Neural progenitor cell (in vitro differentiated cells): Measurements from ENCODE around the gene SHROOM2. TPM values are rescaled to one million over a fixed set of nuclear protein-coding genes. Genes with fewer than 3 reads are reported as not detected.

Experiments used
- DNase-seq: peaks from one replicate; pipeline ENCODE4 v3.0.0-alpha.2; 2016; ENCODE audit warnings: low spot score
- H2AFZ ChIP-seq: fragments of 200-600 bp; sonication (generic); replicated peaks from 2 replicates; pipeline ENCODE4 v1.6.1; 2016; ENCODE audit warnings: antibody characterized with exemption
- H3F3A ChIP-seq: fragments of 200-600 bp; sonication (generic); 2 replicates; pipeline ENCODE4 v1.6.1; 2016; ENCODE audit warnings: antibody characterized with exemption, low read depth
- H3K27ac ChIP-seq: fragments of 200-600 bp; sonication (generic); 2 replicates; pipeline ENCODE4 v1.5.1; 2016; ENCODE audit warnings: mild to moderate bottlenecking
- H3K27me3 ChIP-seq: fragments of 200-600 bp; sonication (generic); 2 replicates; pipeline ENCODE4 v1.6.1; 2016; ENCODE audit warnings: mild to moderate bottlenecking, moderate library complexity
- H3K36me3 ChIP-seq: fragments of 200-600 bp; sonication (generic); 2 replicates; pipeline ENCODE4 v1.5.1; 2016
- H3K4me1 ChIP-seq: fragments of 200-600 bp; sonication (generic); 2 replicates; pipeline ENCODE4 v1.6.1; 2016; ENCODE audit warnings: mixed run types
- H3K4me2 ChIP-seq: fragments of 200-600 bp; sonication (generic); 2 replicates; pipeline ENCODE4 v1.6.1; 2016
- H3K4me3 ChIP-seq: fragments of 200-600 bp; sonication (generic); 2 replicates; pipeline ENCODE4 v1.5.1; 2016
- H3K79me2 ChIP-seq: fragments of 200-600 bp; sonication (generic); 2 replicates; pipeline ENCODE4 v1.6.1; 2016; ENCODE audit warnings: low read depth
- H3K9ac ChIP-seq: fragments of 200-600 bp; sonication (generic); 2 replicates; pipeline ENCODE4 v1.6.1; 2016
- H3K9me3 ChIP-seq: fragments of 200-600 bp; sonication (generic); 2 replicates; pipeline ENCODE4 v1.5.1; 2016; ENCODE audit warnings: low read depth
- H4K20me1 ChIP-seq: fragments of 200-600 bp; sonication (generic); 2 replicates; pipeline ENCODE4 v1.6.1; 2016; ENCODE audit warnings: low read depth
- H3K27ac Mint-ChIP-seq: 3 replicates; pipeline ENCODE4 v1.8.0; 2021; ENCODE audit warnings: mixed read lengths
- H3K27me3 Mint-ChIP-seq: 2 replicates; pipeline ENCODE4 v1.8.0; 2022; ENCODE audit warnings: low read depth, mild to moderate bottlenecking, inconsistent platforms, moderate library complexity, mixed read lengths; ENCODE audit not compliant: insufficient read depth
- H3K36me3 Mint-ChIP-seq: 3 replicates; pipeline ENCODE4 v1.8.0; 2021; ENCODE audit warnings: mixed read lengths
- H3K4me1 Mint-ChIP-seq: 3 replicates; pipeline ENCODE4 v1.8.0; 2021; ENCODE audit warnings: mixed read lengths
- H3K4me3 Mint-ChIP-seq: 3 replicates; pipeline ENCODE4 v1.8.0; 2021; ENCODE audit warnings: mild to moderate bottlenecking, moderate library complexity, mixed read lengths
- H3K9me3 Mint-ChIP-seq: 3 replicates; pipeline ENCODE4 v1.8.0; 2020; ENCODE audit warnings: mixed read lengths
- CTCF ChIP-seq: fragments of 200-600 bp; sonication (generic); IDR thresholded peaks from 2 replicates; pipeline ENCODE4 v1.5.1; 2017; ENCODE audit warnings: antibody characterized with exemption, mild to moderate bottlenecking
- EZH2 ChIP-seq: fragments of 200-600 bp; sonication (generic); IDR thresholded peaks from 2 replicates; pipeline ENCODE4 v1.6.1; 2017; ENCODE audit warnings: antibody characterized with exemption, mild to moderate bottlenecking, moderate library complexity
- EZH2phosphoT487 ChIP-seq: fragments of 200-600 bp; sonication (generic); IDR thresholded peaks from 2 replicates; pipeline ENCODE4 v1.6.1; 2017; ENCODE audit warnings: antibody characterized with exemption
- total RNA-seq: library from RNA; depleted of rRNA; stranded (reverse); fragments of >200 nt; gene quantifications from 2 replicates; pipeline ENCODE4 v1.2.3, GENCODE V29; 2015; ENCODE audit warnings: low replicate concordance

SHROOM2 gene
- total RNA-seq, 1 donor from 2014 or later: 9.1 TPM

DNA sequence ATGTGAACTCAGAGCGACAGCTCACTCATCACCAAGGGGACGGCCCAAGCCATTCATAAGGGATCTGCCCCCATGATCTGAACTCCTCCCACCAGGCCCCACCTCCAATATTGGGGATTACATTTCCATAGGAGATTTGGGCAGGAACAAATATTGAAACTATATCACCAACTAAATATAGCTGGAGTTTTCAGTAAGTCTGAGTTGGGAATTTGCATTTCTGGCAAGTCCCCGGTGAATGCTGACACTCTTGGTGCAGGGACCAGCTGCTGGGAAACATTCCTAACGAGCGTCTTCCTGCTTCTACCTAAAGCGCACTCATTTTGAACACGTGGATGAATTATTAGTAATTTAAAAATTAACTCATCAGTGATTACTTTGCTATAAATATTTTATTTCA, 194.2 kb downstream of the SHROOM2 start:
- TF ChIP-seq EZH2phosphoT487: no peak
- TF ChIP-seq CTCF: no peak
- TF ChIP-seq EZH2: no peak
- H3K4me1 Mint-ChIP-seq: peaks cover 8% of the 10 kb centered on the region
- Histone ChIP-seq H3K4me2 (no peak overlapping the region), H3K79me2 (no peaks in the 10 kb centered on the region), H4K20me1 (no peaks in the 10 kb centered on the region), H2AFZ (no peak overlapping the region), H3K9me3 (no peaks in the 10 kb centered on the region), H3K4me1 (peaks cover 7% of the 10 kb centered on the region), H3K4me3 (no peak overlapping the region), H3K27me3 (no peaks in the 10 kb centered on the region), H3K9ac (no peak overlapping the region), H3K36me3 (no peaks in the 10 kb centered on the region), H3K27ac (no peak overlapping the region), H3F3A (peaks cover 12% of the 10 kb centered on the region)
- no peaks in the 10 kb centered on the region for H3K36me3 Mint-ChIP-seq
- no peak overlapping the region for H3K4me3 Mint-ChIP-seq
- DNase-seq: no peak
- H3K27ac Mint-ChIP-seq: no peak overlapping the region
- peaks cover 4% of the 10 kb centered on the region for H3K27me3 Mint-ChIP-seq
- peaks cover 26% of the 10 kb centered on the region for H3K9me3 Mint-ChIP-seq

DNA sequence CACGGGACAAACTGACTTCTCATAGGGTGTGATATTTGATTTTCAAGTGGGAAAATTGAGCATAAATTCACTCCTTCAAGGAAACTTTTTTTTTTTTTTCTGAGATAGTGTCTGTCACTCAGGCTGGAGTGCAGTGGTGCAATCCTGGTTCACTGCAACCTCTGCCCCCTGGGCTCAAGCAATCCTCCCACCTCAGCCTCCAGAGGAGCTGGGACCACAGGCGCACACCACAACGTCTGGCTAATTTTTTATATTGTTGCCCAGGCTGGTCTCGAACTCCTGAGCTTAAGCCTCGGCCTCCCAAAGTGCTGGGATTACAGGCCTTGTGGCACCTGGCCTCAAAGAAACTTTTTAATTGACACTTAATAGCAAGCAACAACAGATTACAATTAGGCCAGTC, 194.7 kb downstream of the SHROOM2 start:
- Mint-ChIP-seq H3K36me3 (no peaks in the 10 kb centered on the region), H3K4me3 (no peak overlapping the region), H3K9me3 (peaks cover 22% of the 10 kb centered on the region), H3K4me1 (peaks cover 8% of the 10 kb centered on the region), H3K27me3 (peaks cover 4% of the 10 kb centered on the region), H3K27ac (no peak overlapping the region)
- H3F3A ChIP-seq: peaks cover 12% of the 10 kb centered on the region
- H3K36me3 ChIP-seq: no peaks in the 10 kb centered on the region
- H3K9ac ChIP-seq: no peak overlapping the region
- H3K27ac ChIP-seq: peak overlapping the region; percentile 74
- no peak overlapping the region for H2AFZ ChIP-seq
- no peak for DNase-seq
- peaks cover 7% of the 10 kb centered on the region for H3K4me1 ChIP-seq
- TF ChIP-seq CTCF: no peak
- TF ChIP-seq EZH2phosphoT487: no peak
- TF ChIP-seq EZH2: no peak
- H4K20me1 ChIP-seq: no peaks in the 10 kb centered on the region
- no peaks in the 10 kb centered on the region for H3K9me3 ChIP-seq
- H3K79me2 ChIP-seq: no peaks in the 10 kb centered on the region
- H3K4me2 ChIP-seq: peak overlapping the region; percentile 22
- H3K27me3 ChIP-seq: no peaks in the 10 kb centered on the region
- no peak overlapping the region for H3K4me3 ChIP-seq

DNA sequence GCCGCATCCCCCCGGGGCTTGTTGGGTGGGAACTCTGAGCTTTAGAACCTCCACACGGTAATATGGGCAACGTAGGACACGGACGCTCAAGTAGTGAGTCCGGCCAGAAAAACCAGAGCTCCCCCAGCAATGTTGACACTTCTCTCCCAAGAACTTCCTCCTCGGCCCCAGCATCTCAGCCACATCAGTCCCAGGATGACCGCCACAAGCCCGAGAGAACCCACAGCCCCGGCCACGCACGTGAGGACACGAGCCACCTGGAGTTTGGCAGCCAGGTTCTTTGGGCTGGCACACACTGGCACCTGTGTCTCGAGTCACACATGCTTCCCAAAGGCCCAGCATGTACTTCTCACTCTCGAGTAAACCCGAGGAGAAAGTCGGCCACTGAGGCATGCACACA, 197.2 kb downstream of the SHROOM2 start:
- H3K36me3 ChIP-seq: no peaks in the 10 kb centered on the region
- no peak overlapping the region for H3K9ac ChIP-seq
- H3K27ac ChIP-seq: no peak overlapping the region
- peaks cover 7% of the 10 kb centered on the region for H3K4me1 ChIP-seq
- Mint-ChIP-seq H3K4me1 (peaks cover 8% of the 10 kb centered on the region), H3K27me3 (peaks cover 4% of the 10 kb centered on the region), H3K4me3 (no peak overlapping the region), H3K9me3 (peaks cover 19% of the 10 kb centered on the region), H3K36me3 (no peaks in the 10 kb centered on the region), H3K27ac (no peak overlapping the region)
- no peak overlapping the region for H3K4me2 ChIP-seq
- H3K79me2 ChIP-seq: no peaks in the 10 kb centered on the region
- H2AFZ ChIP-seq: no peak overlapping the region
- no peak overlapping the region for H3K4me3 ChIP-seq
- H4K20me1 ChIP-seq: no peaks in the 10 kb centered on the region
- no peaks in the 10 kb centered on the region for H3K27me3 ChIP-seq
- no peaks in the 10 kb centered on the region for H3K9me3 ChIP-seq
- H3F3A ChIP-seq: peaks cover 12% of the 10 kb centered on the region
- no peak for TF ChIP-seq EZH2phosphoT487
- TF ChIP-seq EZH2: no peak
- no peak for TF ChIP-seq CTCF
- DNase-seq: no peak

- Histone ChIP-seq H3K4me3 (no peak overlapping the region), H3K9ac (no peak overlapping the region), H3K27ac (no peak overlapping the region), H3K9me3 (no peaks in the 10 kb centered on the region), H2AFZ (no peak overlapping the region), H3K4me2 (no peak overlapping the region), H3F3A (peaks cover 12% of the 10 kb centered on the region), H3K36me3 (no peaks in the 10 kb centered on the region), H3K27me3 (no peaks in the 10 kb centered on the region), H4K20me1 (no peaks in the 10 kb centered on the region), H3K79me2 (no peaks in the 10 kb centered on the region), H3K4me1 (peaks cover 7% of the 10 kb centered on the region)
- Mint-ChIP-seq H3K4me3 (no peak overlapping the region), H3K27ac (no peak overlapping the region), H3K36me3 (no peaks in the 10 kb centered on the region), H3K9me3 (peaks cover 15% of the 10 kb centered on the region), H3K27me3 (peaks cover 4% of the 10 kb centered on the region), H3K4me1 (peaks cover 8% of the 10 kb centered on the region)
- TF ChIP-seq CTCF (no peak), EZH2 (no peak), EZH2phosphoT487 (no peak)
- DNase-seq: no peak
These were observed 197.6 kb downstream of the SHROOM2 start for GRCh38 chrX:9983846-9984245.
